Astrocyte (in vitro differentiated cells and primary cell): ENCODE data around the gene TNIP1.

Source experiments
- EZH2 ChIP-seq: IDR thresholded peaks from 2 replicates; pipeline ENCODE4 v1.6.1; 2012; ENCODE audit warnings: mild to moderate bottlenecking, low read length, inconsistent platforms; ENCODE audit not compliant: insufficient read depth
- TF ChIP-seq, protein P1 (sequence below): IDR thresholded peaks from 2 replicates; pipeline ENCODE4 v1.5.1; 2011; ENCODE audit warnings: low read depth, mild to moderate bottlenecking, inconsistent platforms, low read length, moderate library complexity; ENCODE audit not compliant: insufficient read depth

DNA sequence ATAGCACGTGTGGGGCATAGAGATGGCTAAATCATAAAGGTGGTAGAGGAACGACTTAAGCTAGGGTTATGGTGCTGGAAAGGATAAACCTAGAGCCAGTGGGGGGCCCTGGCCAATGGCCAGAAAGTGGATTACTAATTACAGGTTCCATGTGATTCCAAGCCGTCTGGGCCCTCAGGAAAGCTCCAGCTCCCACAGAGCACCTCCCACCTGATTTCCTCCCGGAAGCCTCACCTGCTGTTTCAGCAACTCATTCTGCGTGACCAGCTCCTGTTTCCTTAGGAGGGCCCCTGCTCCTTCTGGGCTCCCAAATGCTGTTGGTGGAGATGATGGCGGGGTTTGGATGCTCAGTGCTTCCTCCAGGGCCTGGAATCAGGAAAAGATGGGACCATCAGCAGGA is 44.3 kb downstream of the TNIP1 start:
- TF ChIP-seq, protein P1, sequence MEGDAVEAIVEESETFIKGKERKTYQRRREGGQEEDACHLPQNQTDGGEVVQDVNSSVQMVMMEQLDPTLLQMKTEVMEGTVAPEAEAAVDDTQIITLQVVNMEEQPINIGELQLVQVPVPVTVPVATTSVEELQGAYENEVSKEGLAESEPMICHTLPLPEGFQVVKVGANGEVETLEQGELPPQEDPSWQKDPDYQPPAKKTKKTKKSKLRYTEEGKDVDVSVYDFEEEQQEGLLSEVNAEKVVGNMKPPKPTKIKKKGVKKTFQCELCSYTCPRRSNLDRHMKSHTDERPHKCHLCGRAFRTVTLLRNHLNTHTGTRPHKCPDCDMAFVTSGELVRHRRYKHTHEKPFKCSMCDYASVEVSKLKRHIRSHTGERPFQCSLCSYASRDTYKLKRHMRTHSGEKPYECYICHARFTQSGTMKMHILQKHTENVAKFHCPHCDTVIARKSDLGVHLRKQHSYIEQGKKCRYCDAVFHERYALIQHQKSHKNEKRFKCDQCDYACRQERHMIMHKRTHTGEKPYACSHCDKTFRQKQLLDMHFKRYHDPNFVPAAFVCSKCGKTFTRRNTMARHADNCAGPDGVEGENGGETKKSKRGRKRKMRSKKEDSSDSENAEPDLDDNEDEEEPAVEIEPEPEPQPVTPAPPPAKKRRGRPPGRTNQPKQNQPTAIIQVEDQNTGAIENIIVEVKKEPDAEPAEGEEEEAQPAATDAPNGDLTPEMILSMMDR: no peak
- no peak for TF ChIP-seq EZH2
